Inflammatory macrophage treated with lipopolysaccharide for 1 hour (primary cell): ENCODE measurements around the gene DUSP12.
"Not testable (repeated sequence)": the region's sequence is repeated elsewhere in the genome, so short reads cannot be mapped to it uniquely, and the experiment has no call there.

Experiments used
- DNase-seq, 2 donors: peaks; one replicate each; pipeline ENCODE4 v3.0.0-alpha.2; 2020 to 2022

The DUSP12 gene

DNA sequence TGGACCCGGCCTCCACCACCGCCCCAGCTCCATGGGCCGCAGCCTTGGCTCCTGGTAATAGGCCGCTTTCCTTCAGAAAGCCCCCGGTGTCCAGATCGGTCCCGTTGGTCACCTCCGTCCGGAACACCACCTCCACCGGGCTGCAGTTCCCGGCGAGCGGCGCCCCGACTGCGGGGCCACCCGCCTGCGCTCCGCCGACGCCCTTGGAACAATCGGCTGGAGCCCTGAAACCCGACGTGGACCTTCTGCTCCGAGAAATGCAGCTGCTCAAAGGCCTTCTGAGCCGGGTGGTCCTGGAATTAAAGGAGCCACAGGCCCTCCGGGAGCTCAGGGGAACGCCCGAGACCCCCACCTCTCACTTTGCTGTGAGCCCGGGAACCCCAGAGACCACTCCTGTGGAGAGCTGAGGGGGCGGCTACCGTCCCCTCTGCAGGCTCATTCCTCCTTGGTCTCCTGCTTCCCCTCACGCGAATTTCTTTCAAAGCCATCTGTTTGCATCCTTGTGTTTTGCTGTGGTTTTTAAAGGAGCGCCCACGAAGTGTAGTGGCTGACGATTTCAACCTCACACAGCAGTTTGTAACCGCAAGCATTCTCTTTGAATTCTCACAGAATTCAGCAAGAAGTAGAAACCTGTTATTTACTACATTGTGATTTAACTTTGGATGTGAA lies 22.2 kb upstream of the DUSP12 start:
- DNase-seq: peak; percentile 48 to 78

DNA sequence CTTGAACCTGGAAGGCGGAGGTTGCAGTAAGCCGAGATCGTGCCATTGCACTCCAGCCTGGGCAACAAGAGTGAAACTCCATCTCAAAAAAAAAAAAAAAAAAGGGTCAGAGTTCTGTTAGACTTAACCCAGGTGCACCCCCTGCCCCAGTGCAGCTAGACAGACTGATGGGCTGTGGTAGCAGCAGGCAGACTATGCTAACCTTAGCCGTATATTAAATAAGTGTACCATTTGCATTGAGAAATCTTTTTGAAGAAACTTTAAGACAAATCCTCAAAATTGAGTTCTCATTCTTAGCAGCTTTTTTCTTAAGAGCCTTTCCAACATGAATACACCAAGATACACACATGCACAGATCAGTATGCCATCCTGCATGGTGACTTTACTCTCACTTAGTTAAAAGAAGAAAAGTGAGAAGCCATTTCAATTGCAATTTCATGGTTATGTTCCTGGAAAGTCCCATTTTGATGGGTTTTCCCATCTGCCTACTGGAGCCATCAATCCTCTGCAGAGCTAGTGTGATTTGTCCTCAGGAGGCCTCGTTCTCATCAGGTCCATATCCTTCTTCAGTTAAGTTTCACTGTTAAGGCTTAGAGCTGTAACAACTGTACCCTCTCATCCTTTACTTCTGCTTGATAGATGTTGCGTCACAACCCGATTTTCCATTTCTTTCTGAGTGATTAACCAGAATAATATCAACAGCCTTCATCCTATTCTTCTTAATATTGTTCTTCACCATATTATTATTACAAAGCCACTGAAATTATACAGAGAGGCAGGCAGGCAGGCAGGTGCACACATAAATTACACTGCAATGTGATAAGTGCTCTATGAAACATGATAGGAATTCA lies 21.0 kb upstream of the DUSP12 start:
- DNase-seq: peak; percentile 74 to 91

DNA sequence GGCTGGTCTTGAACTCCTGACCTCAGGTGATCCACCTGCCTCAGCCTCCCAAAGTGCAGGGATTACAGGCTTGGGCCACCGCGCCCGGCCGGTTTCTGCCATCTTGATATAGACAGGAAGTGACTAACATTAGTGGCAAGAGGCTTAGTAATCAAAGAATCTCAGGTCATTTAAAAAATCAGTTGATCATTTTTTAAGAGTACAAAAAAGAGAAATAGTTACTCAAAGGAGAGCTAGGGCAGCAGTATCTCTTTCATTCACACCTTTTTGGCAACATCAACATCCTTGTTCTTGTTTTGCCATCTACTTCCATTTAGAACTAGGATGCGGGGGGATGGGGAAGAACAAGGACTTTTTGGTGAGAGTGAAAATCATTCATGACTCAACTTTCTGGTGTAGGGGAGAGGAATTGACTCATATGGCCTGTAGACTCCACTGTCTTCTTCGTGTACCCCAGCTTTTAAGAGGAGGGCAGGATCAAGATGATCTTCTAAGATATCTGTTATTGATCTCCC lies 19.5 kb upstream of the DUSP12 start:
- peak; percentile 69 to 74 for DNase-seq

DNA sequence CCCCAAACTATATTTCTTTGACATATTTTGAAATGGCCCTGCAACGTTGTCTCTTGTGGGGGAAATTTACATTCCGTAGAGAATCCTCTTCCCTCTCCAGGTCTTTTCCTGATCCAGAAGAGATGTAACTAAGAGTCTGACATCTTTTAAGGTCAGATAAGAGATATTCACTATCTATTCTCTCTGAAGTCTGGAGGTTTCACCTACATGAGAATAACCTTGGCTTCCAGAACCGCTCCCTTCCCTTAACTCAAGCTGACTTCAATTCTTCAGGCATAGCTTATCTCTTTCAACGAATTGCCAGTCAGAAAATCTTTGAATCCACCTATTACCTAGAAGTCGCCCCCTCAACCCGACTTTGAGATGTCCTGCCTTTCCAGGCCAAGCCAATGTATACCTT lies 18.3 kb upstream of the DUSP12 start:
- no peak for DNase-seq

DNA sequence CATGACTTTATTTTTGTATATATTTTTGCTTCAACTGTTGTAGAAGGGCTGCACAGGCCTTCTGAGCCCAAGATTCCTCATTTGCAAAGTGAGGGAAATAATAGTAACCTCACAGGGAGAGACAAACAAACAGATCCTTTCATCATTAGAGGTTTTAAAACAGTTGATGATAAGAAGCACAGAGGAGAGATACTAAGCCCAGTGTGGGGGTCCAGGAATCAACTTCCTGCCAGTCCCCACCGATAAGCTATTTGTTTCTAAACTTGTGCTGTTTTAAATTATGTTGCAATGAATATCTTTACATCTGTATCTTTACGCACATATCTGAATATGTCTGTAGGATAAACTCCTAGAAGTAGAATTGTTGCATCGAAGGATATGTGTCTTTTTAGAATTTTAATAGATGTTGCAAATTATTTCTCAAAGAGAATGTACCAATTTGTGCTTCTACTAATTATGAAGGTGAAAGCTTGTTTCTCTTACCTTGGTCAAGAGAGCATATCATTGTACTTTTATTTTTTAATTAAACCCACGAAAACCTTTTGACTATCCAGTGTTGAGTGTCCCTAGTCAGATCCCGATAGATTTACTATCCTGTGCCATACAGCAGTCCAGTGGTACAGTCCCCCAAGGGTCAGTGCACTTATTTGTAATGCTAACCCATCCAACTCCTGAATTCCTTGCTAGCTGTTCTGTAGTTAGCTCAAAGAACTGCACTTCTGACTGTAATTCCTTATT lies 17.4 kb upstream of the DUSP12 start:
- no peak for DNase-seq

DNA sequence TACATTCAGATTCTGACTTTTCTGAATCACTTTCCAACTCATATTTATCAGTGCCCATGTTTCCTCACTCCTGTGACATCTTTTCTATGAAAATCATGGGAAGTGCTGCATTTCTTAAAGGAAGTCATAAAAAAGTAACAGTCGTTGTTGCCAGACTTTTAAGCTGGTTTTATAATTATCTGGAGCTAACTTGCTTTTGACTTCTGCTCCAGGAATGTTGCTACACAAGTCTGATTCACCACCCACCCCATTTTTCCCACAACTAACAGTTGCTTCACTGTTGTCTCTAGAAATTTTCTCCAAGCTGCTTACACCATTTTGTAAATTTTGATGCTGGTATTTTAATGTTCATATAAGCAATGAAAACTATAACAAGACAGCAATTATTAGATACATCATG lies 16.1 kb upstream of the DUSP12 start:
- peak; percentile 88 to 95 for DNase-seq

DNA sequence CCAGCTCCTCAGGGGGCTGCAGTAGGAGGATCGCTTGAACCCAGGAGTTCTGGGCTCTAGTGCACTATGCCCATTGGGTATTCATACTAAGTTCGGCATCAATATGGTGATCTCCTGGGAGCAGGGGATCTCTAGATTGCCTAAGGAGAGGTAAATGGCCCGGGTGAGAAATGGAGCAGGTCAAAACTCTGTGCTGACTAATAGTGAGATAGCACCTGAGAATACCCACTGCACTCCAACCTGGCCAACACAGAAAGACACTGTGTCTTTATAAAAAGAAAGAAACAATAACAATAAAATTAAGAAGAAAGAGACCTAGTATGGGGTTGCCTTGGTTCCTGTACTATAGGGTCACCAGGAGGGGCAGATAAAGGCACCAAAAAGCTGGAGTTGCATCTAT lies 13.7 kb upstream of the DUSP12 start:
- DNase-seq: no peak

DNA sequence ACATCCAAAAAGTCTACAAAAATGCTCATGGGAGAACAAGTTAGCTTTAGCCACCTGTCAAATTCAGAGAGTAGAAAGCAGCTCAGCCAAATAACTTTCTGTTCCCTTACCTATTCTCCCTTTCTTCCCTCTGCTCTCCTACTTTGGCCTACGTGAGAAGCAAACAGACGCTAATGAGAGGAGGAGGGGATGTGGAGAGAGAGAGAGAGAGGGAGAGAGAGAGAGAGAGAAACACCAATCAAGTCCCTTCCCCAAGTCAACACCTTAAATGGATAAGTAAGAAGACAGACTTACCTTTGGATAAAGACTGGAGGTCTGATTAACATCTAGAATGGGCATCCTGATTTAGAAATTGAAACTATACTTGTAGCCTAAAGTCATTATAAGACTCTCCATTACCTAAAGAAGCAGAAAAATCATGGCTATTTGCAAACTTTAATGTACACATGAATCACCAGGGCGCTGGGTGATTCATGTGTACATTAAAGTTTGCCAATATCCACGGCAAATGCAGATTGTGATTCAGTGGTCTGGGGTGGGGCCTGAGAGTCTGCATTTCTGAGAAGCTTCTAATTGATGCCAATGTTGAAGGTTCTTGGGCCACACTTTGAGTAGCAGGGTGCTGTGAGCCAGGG lies 13.1 kb upstream of the DUSP12 start:
- peak; percentile 35 to 55 for DNase-seq

DNA sequence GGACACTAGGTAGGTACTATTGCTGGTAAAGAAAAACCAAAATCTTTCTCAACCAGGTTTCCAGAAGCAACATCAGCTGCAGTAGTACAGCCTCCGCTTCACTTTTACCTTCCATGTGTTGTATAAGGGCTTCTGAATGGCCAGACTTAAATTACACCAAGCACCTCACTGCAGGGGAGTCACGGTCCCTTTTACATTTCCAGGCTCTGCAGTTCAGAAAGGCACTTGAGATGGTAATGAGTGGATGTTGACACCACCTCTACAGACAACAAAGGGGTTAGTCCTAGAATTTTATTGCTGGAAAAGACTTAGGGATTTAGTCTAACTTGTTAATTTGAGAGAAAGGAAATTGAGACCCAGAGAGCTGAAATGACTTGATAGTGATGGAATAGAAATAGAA lies 12.0 kb upstream of the DUSP12 start:
- DNase-seq: no peak

DNA sequence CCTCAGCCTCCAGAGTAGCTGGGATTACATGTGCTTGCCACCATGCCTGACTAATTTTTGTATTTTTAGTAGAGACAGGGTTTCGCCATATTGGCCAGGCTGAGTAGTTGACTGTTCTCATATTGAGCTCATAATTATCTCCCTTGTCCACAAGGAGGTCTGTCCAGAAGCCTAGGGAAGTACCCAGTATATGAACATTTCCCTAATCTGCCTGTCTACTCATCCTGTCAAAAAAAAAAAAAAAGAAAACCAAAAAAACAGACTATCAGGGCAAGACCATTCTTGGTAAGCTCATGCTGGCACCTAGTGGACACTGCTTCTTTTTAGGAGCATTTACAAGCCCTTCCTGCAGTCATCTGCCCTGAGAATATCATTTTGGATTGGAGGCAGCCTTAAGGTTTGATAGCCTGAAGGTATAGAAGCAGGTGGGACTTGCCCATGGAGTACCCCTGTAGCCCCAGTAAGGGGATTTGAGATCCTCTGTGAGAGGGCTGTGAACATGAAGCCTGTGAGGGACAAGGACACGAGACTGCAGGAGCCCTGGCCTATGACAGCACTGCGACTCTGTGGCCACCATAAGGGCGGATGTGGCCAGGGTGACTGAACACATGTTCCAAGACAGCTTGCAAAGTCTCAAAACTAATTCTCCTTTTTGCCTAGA lies 10.8 kb upstream of the DUSP12 start:
- DNase-seq: peak; percentile 87 to 95

DNA sequence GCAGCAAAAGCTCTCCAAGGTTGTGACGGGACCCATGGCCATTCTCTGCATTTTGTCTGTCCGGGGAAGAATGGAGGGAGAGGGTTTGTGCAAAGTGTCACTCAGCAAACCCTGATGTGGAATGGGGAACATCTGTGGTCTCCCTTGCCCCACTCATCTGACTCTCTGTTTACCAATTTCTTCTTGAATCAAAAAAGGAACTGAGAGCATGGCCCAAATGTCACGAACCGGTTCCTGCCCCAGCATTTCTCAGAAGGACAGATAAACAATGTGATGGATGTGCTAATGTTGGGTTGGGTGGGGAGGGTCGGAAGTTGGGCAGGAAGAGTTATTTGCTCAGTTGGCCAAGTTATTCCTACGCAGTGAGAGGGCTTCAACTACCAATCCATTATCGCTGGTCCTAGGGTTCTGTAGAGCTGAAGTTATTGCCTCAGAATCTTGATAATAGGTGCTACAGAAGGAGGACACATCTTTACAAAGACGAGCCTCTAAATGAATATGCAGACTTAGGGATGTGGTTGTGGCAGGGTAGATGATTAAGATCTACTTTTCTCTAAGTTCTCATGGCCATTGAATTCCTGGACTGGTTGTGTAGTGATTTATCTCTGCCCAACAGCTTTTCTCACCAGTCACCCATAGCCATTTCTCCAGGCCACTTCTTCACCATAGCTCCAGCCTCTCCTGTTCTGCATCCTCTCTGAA lies 9.6 kb upstream of the DUSP12 start:
- DNase-seq: peak; percentile 60 to 76

DNA sequence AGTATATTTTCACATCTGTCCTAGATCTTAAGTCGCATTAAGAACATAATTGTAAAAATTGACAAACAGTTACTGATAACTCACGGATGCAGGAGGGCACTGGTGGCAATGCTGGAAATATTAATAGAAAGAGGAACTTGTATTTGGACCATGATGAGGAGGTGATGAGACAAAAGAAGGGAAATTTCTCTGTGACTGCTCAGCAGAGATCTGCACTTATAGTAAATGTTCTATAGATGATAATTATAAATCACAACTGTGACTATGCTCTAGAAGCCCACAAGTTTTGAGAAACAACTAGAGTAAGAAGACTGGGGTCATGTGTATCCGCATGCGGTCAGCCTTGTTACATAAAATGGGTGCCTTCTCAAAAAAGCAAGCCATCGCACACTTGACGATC lies 8.7 kb upstream of the DUSP12 start:
- peak in 1 of 2 donors; percentile 43 for DNase-seq

DNA sequence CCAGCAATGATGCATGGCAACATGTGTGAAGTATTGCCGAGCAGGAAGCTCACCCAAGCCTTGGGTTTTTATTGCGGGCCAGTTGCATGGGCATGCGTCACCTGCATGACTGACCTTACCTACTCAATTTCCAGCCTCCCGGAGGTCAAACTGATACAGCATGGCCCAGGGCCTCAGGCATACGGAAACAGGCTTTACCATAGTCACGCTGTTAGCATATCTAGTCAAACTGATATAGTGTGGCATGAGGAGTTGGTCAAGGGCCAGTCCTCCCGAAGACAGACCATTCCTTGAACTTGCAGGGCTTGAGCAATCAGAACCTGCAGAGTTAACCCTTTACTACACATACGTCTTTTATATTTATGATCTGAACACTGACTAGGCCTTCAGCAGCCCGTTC lies 6.4 kb upstream of the DUSP12 start:
- DNase-seq: no peak

DNA sequence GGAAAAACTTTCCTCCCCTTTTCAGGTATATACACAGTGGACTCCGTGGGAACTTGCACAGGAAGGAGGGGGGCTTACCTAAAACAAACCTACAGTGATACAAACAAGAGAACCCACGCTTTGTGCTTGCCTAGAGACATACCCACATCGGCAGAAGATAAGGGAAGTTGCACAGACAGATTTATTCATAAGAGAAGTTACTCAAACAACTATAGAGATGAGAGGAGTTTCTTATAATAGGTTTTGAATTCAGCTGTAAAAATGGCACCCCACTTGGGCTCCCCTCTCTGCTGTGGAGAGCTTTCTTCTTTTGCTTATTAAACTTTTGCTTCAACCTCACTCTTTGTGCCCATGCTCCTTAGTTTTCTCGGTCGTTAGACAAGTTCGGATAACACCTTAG lies 1.8 kb upstream of the DUSP12 start:
- peak; percentile 55 to 72 for DNase-seq

DNA sequence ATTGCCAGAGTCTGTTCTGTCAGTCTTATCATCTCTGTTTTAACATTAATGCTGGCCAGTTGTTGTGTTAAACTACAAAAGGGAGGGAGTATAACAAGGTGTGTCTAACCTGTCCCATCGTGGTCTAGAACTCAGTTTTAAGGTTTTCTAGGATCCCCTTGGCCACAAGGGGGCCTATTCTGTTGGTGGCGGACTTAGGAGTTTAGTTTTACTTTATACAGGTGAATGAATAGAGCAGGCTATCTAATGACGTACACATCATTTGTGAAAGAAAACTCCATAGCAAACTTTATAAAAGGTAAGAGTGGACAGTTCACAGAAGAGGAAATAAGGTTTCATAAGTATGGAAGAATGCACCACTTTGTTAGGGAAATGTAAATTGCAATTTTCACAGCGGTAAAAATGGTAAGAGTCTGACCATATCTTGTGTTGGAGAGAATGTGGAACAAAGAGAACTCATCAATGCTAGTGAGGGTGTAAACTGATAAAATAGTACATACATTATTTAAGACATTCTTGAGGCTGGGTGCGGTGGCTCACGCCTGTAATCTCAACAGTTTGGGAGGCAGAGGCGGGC lies 14.0 kb downstream of the DUSP12 start:
- DNase-seq: no peak

DNA sequence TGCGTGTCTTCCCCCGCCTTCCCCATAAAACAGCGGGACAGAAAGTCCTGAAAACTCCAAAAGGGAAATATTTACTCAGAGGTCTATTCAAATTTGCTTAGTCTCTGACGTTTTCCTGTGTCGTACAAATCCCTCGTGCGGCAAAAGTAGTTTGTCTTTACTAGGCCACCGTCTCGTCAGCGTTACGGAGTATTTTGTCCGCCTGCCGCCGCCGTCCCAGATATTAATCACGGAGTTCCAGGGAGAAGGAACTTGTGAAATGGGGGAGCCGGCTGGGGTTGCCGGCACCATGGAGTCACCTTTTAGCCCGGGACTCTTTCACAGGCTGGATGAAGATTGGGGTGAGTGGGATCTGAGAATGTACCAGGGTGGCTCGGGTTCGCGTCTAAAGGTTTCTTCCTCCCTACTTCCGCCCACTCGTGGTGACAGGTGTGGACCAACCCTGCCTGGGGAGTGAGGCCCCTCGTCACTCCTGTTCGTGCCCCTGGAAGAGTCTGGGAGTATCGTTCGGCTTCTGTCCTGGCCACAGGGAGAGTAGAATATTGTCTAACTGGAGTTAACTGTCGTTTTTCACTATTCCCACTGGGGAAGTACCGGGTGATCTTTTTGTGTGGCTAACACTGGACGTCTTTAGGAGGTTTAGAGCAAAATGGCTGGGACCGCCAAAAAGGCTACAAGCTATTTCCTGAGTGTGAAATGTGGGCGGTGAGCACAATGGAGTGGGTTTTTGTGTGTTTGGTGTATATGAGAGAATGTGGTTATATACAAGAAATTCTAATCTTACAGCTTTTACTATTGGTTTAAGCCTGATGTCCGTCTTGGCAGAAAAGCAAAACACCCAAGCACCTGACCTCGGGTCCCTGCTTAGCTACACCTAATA lies 16.8 kb downstream of the DUSP12 start, which contains the start of gene ATF6:
TSS of gene ATF6 (plus strand) at position 219 of the 880 bp plus-strand sequence. CDS start at position 260, 41 bp downstream.
- peak; percentile 97 to 98 for DNase-seq

DNA sequence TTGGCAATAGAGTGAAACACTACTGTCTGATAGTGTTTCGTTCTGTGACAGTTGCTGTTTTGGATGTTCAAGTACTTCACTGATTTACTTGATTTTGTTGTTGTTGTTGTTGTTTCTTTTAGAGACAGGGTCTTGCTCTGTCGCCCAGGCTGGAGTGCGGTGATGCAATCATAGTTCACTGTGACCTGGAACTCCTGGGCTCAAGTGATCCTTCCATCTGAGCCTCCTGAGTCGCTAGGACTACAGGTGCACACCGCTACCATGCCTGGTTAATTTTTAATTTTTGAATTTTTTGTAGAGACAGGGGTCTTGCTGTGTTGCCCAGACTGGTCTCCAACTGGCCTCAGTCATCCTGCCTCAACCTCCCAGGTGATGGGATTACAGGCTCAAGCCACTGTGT lies 18.9 kb downstream of the DUSP12 start:
- no peak for DNase-seq

DNA sequence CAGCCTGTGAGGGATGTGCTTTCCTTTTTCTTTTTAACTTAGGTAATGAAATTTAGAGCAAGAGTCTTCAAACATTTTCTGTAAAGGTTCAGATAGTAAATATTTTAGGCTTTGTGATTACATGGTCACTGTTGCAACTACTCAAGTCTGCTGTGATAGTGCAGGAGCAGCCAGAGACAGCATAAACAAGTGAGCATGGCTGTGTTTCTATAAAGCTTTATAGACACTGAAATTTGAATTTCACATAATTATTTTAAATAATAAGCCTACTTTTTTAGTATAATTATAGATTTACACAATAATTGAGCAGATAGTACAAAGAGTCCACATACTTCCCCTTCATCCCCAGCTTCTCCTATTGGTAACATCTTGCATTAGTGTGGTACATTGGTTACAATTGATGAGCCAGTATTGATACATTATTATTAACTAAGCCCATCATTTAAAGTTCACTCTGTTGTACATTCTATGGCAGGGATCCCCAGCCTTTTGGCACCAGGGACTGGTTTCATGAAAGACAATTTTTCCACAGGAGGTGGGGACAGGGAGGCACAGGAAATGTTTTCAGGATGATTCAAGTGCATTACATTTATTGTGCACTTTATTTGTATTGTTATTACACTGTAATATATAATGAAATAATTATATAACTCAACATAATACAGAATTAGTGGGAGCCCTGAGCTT lies 19.5 kb downstream of the DUSP12 start:
- no peak for DNase-seq

DNA sequence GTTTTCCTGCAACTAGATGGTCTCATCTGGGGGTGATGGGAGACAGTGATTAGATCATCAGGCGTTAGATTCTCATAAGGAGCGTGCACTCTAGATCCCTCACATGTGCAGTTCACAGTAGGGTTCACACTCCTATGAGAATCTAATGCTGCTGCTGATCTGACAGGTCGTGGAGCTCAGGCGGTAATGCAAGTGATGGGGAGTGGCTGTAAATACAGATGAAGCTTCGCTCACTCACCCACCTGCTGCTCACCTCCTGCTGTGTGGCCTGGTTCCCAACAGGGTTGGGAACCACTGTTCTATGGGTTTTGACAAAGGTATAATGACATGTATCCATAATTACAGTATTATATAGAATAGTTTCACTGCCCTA lies 20.1 kb downstream of the DUSP12 start:
- DNase-seq: not testable (repeated sequence)

DNA sequence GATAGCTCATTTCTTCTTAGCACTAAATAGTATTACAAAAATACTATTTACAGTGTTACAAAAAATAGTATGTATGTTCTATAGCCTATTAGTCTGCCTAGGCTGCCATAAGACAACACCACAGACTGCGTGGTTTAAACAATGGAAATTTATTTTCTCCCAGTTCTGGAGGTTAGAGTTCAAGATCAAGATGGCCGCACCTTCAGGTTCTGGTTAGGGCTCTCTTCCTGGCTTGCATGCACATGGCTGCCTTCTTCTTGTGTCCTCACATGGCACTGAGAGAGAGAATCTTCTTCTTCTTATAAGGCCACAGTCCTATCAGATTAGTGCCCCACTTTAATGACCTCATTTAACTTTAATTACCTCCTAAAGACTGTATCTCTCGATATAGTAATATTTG lies 20.7 kb downstream of the DUSP12 start:
- DNase-seq: no peak
